HG03520 (cell line): Measurements from ENCODE around the gene THOC6.
A peak's percentile ranks its signal among the peaks of the same experiment; 100 is the strongest.

Source experiments
- ATAC-seq: cut with Tn5 transposase; IDR thresholded peaks from one replicate; pipeline ENCODE4 v1.9.1; 2021; ENCODE audit warnings: mild to moderate bottlenecking, moderate library complexity; ENCODE audit not compliant: unreplicated experiment

THOC6 gene

GRCh38 chr16:3023669-3024478 lies at the start of gene THOC6, which contains the start of gene HCFC1R1:
THOC6 (plus strand) TSS chr16:3024035; CDS start chr16:3024327, 292 bp downstream.
HCFC1R1 (minus strand) TSS chr16:3023942; CDS start chr16:3023941, 1 bp downstream.
- ATAC-seq = peak; percentile 78

GRCh38 chr16:2974319-2975056 lies 49.3 kb upstream of the THOC6 start:
- ATAC-seq = no peak

GRCh38 chr16:2975161-2975795 lies 48.6 kb upstream of the THOC6 start:
- no peak for ATAC-seq

- ATAC-seq = no peak
Observed at GRCh38 chr16:2976201-2976600, 47.6 kb upstream of the THOC6 start.

GRCh38 chr16:2976673-2977072 lies 47.2 kb upstream of the THOC6 start:
- no peak for ATAC-seq

- ATAC-seq = no peak
Observed at GRCh38 chr16:2977440-2977839, 46.4 kb upstream of the THOC6 start.

- no peak for ATAC-seq
Observed at GRCh38 chr16:2979669-2980226, 44.1 kb upstream of the THOC6 start.

- peak; percentile 76 for ATAC-seq
Observed at GRCh38 chr16:2980227-2981176, 43.3 kb upstream of the THOC6 start, which contains the start of gene PKMYT1. PKMYT1 (minus strand) TSS chr16:2980446; CDS start chr16:2979657, 789 bp downstream.

- no peak for ATAC-seq
Observed at GRCh38 chr16:2981177-2981898, 42.5 kb upstream of the THOC6 start.

GRCh38 chr16:2981899-2982250 lies 42.0 kb upstream of the THOC6 start:
- no peak for ATAC-seq

GRCh38 chr16:2982402-2982801 lies 41.4 kb upstream of the THOC6 start:
- ATAC-seq = no peak

- no peak for ATAC-seq
Observed at GRCh38 chr16:2983706-2984136, 40.1 kb upstream of the THOC6 start.

GRCh38 chr16:2985462-2985861 lies 38.4 kb upstream of the THOC6 start:
- no peak for ATAC-seq

GRCh38 chr16:2985893-2986355 lies 37.9 kb upstream of the THOC6 start:
- no peak for ATAC-seq

- ATAC-seq = no peak
Observed at GRCh38 chr16:2986623-2987188, 37.1 kb upstream of the THOC6 start.

GRCh38 chr16:2987286-2987685 lies 36.5 kb upstream of the THOC6 start:
- no peak for ATAC-seq

- no peak for ATAC-seq
Observed at GRCh38 chr16:2987833-2988232, 36.0 kb upstream of the THOC6 start.

GRCh38 chr16:2988590-2989099 lies 35.2 kb upstream of the THOC6 start:
- no peak for ATAC-seq

GRCh38 chr16:2990891-2991290 lies 32.9 kb upstream of the THOC6 start:
- no peak for ATAC-seq
